GM23338 (cell line): ENCODE results near the gene FSIP1. TPM values are rescaled to one million over a fixed set of nuclear protein-coding genes. Genes with fewer than 3 reads are reported as not detected.
A peak's percentile ranks its signal among the peaks of the same experiment; 100 is the strongest.

Experiments
- ATAC-seq: fragments of 200-7000 bp; cut with Tn5 transposase; 3 replicates; pipeline ENCODE4 v1.9.1; 2020
- DNase-seq: peaks from one replicate; pipeline ENCODE4 v3.0.0-alpha.2; 2015; ENCODE audit warnings: low spot score
- H2AFZ ChIP-seq: fragments of 200-600 bp; sonication (generic); 2 replicates; pipeline ENCODE4 v1.8.0; 2016; ENCODE audit warnings: antibody characterized with exemption, mild to moderate bottlenecking, moderate library complexity
- H3F3A ChIP-seq: fragments of 200-600 bp; sonication (generic); replicated peaks from 2 replicates; pipeline ENCODE4 v1.8.0; 2017; ENCODE audit warnings: antibody characterized with exemption, mixed run types, low read depth
- H3K27ac ChIP-seq: fragments of 200-600 bp; sonication (generic); 2 replicates; pipeline ENCODE4 v1.6.1; 2016; ENCODE audit warnings: low read depth
- H3K27me3 ChIP-seq: fragments of 200-600 bp; sonication (generic); 2 replicates; pipeline ENCODE4 v1.8.0; 2016; ENCODE audit warnings: mild to moderate bottlenecking, mixed run types, moderate library complexity; ENCODE audit not compliant: insufficient read depth
- H3K36me3 ChIP-seq: fragments of 200-600 bp; sonication (generic); 2 replicates; pipeline ENCODE4 v1.8.0; 2016; ENCODE audit warnings: mild to moderate bottlenecking; ENCODE audit not compliant: insufficient read depth
- H3K4me1 ChIP-seq: fragments of 200-600 bp; sonication (generic); 2 replicates; pipeline ENCODE4 v1.8.0; 2016; ENCODE audit warnings: mild to moderate bottlenecking, moderate library complexity; ENCODE audit not compliant: insufficient read depth
- H3K4me2 ChIP-seq: fragments of 200-600 bp; sonication (generic); 2 replicates; pipeline ENCODE4 v1.7.1; 2017; ENCODE audit warnings: mixed run types
- H3K4me3 ChIP-seq: fragments of 200-600 bp; sonication (generic); 2 replicates; pipeline ENCODE4 v1.6.1; 2016; ENCODE audit warnings: mixed run types
- H3K79me2 ChIP-seq: fragments of 200-600 bp; sonication (generic); replicated peaks from 2 replicates; pipeline ENCODE4 v1.8.0; 2017; ENCODE audit warnings: mild to moderate bottlenecking; ENCODE audit not compliant: insufficient read depth
- H3K9me2 ChIP-seq: fragments of 200-600 bp; sonication (generic); 2 replicates; pipeline ENCODE4 v1.8.0; 2017; ENCODE audit not compliant: insufficient read depth
- H4K20me1 ChIP-seq: fragments of 200-600 bp; sonication (generic); replicated peaks from 2 replicates; pipeline ENCODE4 v1.8.0; 2017; ENCODE audit warnings: mild to moderate bottlenecking; ENCODE audit not compliant: insufficient read depth
- H3K27ac Mint-ChIP-seq: 2 replicates; pipeline ENCODE4 v1.8.0; 2020; ENCODE audit warnings: inconsistent platforms, mild to moderate bottlenecking, moderate library complexity, mixed read lengths
- H3K27me3 Mint-ChIP-seq: 3 replicates; pipeline ENCODE4 v1.8.0; 2022; ENCODE audit warnings: low read depth, mild to moderate bottlenecking, moderate library complexity, mixed read lengths, inconsistent platforms; ENCODE audit not compliant: insufficient read depth, poor library complexity
- H3K36me3 Mint-ChIP-seq: 3 replicates; pipeline ENCODE4 v1.8.0; 2021; ENCODE audit warnings: low read depth, mild to moderate bottlenecking, inconsistent platforms, moderate library complexity, mixed read lengths
- H3K4me1 Mint-ChIP-seq: 3 replicates; pipeline ENCODE4 v1.8.0; 2020; ENCODE audit warnings: mild to moderate bottlenecking, inconsistent platforms, mixed read lengths
- H3K4me3 Mint-ChIP-seq: 3 replicates; pipeline ENCODE4 v1.8.0; 2021; ENCODE audit warnings: moderate library complexity, mild to moderate bottlenecking, inconsistent platforms, mixed read lengths
- H3K9me3 Mint-ChIP-seq: 3 replicates; pipeline ENCODE4 v1.8.0; 2020; ENCODE audit warnings: moderate library complexity, mild to moderate bottlenecking, inconsistent platforms, mixed read lengths
- CREB1 ChIP-seq: fragments of 250-450 bp; sonication (Bioruptor Pico); IDR thresholded peaks from 2 replicates; pipeline ENCODE4 v1.5.0; 2020; ENCODE audit warnings: low read depth, mild to moderate bottlenecking, moderate library complexity
- CTCF ChIP-seq, 2 experiments: fragments of 200-600 bp in 1 of 2; sonication (generic) in 1 of 2; conservative IDR thresholded peaks; 2 replicates each; pipeline versions ENCODE4 v1.5.1 to v1.6.1; 2016 to 2017; ENCODE audit warnings: antibody characterized with exemption in 2 of 2, low read depth in 2 of 2, mild to moderate bottlenecking in 2 of 2, moderate library complexity in 1 of 2
- ETS1 ChIP-seq: IDR thresholded peaks from 2 replicates; pipeline ENCODE4 v1.6.1; 2016; ENCODE audit warnings: antibody characterized with exemption
- EZH2 ChIP-seq: fragments of 200-600 bp; sonication (generic); IDR thresholded peaks from one replicate; pipeline ENCODE4 v1.8.0; 2017; ENCODE audit warnings: antibody characterized with exemption, mild to moderate bottlenecking, low read depth; ENCODE audit not compliant: unreplicated experiment
- EZH2phosphoT487 ChIP-seq: fragments of 200-600 bp; sonication (generic); IDR thresholded peaks from one replicate; pipeline ENCODE4 v1.8.1; 2018; ENCODE audit warnings: antibody characterized with exemption; ENCODE audit not compliant: unreplicated experiment
- JUNB ChIP-seq: IDR thresholded peaks from one replicate; pipeline ENCODE4 v1.6.1; 2016; ENCODE audit warnings: antibody characterized with exemption; ENCODE audit not compliant: unreplicated experiment
- NANOG ChIP-seq: IDR thresholded peaks from 2 replicates; pipeline ENCODE4 v1.6.1; 2016; ENCODE audit warnings: antibody characterized with exemption, borderline replicate concordance
- POLR2AphosphoS5 ChIP-seq: IDR thresholded peaks from 2 replicates; pipeline ENCODE4 v1.6.1; 2016; ENCODE audit warnings: antibody characterized with exemption, low read depth
- REST ChIP-seq: IDR thresholded peaks from one replicate; pipeline ENCODE4 v1.6.1; 2018; ENCODE audit warnings: antibody characterized with exemption; ENCODE audit not compliant: unreplicated experiment
- STAT1 ChIP-seq: IDR thresholded peaks from one replicate; pipeline ENCODE4 v1.6.1; 2016; ENCODE audit warnings: antibody characterized with exemption; ENCODE audit not compliant: unreplicated experiment
- ZNF114 ChIP-seq: fragments of 250-450 bp; sonication (Bioruptor Pico); IDR thresholded peaks from 2 replicates; pipeline ENCODE4 v1.5.0; 2020; ENCODE audit warnings: mild to moderate bottlenecking, moderate library complexity
- ZNF331 ChIP-seq: fragments of 250-450 bp; sonication (Bioruptor Pico); IDR thresholded peaks from 2 replicates; pipeline ENCODE4 v1.5.0; 2020; ENCODE audit warnings: low read depth, mild to moderate bottlenecking, moderate library complexity
- ZNF462 ChIP-seq: fragments of 250-450 bp; sonication (Bioruptor Pico); IDR thresholded peaks from 2 replicates; pipeline ENCODE4 v1.5.0; 2020; ENCODE audit warnings: mild to moderate bottlenecking, moderate library complexity
- polyA plus RNA-seq: library from polyadenylated mRNA; unstranded; fragments of >200 nt; fragmentation: Nextera tagmentation; extraction: Ambion mirVana; gene quantifications from 2 replicates; pipeline ENCODE4 v1.2.1, GENCODE V29; 2016
- total RNA-seq: library from RNA; depleted of rRNA; stranded (reverse); fragments of >200 nt; shearing (Covaris generic); gene quantifications from 2 replicates; pipeline ENCODE4 v1.2.3, GENCODE V29; 2014

The FSIP1 gene
- total and polyA plus RNA-seq, 2 experiments from 2014 or later, result 0.92 to 2.1 TPM

GRCh38 chr15:39819533-39819932, 36.9 kb upstream of the FSIP1 start:
- H3K4me1 ChIP-seq, result peaks cover 53% of the 10 kb centered on the region
- H3K4me3 ChIP-seq, result no peak overlapping the region
- ATAC-seq (no peak), DNase-seq (no peak)
- H3K9me2 ChIP-seq, result peaks cover 11% of the 10 kb centered on the region; the same call in 1 of the 2 replicates
- no peaks in the 10 kb centered on the region; the same call in 1 of the 2 replicates for H3F3A ChIP-seq
- Mint-ChIP-seq H3K9me3 (peaks cover 8% of the 10 kb centered on the region; the same call in 2 of the 3 replicates), H3K36me3 (peaks cover 21% of the 10 kb centered on the region), H3K27me3 (peaks cover 2% of the 10 kb centered on the region), H3K4me3 (no peak overlapping the region), H3K27ac (peak overlapping the region; percentile 74), H3K4me1 (peaks cover 68% of the 10 kb centered on the region)
- H3K27me3 ChIP-seq, result no peaks in the 10 kb centered on the region
- H3K79me2 ChIP-seq, result peaks cover 100% of the 10 kb centered on the region
- H3K36me3 ChIP-seq, result no peaks in the 10 kb centered on the region
- H4K20me1 ChIP-seq, result peaks cover 26% of the 10 kb centered on the region
- no peak for TF ChIP-seq EZH2
- no peak for TF ChIP-seq ZNF462
- TF ChIP-seq CTCF (conservative IDR thresholded peaks at IDR 0.05; ENCODE audit: low read depth in 2 of 2), result no peak
- TF ChIP-seq EZH2phosphoT487, result no peak
- TF ChIP-seq STAT1, result no peak
- no peak for TF ChIP-seq NANOG
- TF ChIP-seq ETS1, result no peak
- TF ChIP-seq POLR2AphosphoS5, result no peak
- TF ChIP-seq CREB1 (CRISPR knock-in tag), result no peak
- no peak for TF ChIP-seq JUNB
- no peak for TF ChIP-seq ZNF114 (CRISPR knock-in tag)
- no peak for TF ChIP-seq ZNF331 (CRISPR knock-in tag)
- no peak for TF ChIP-seq REST
- no peak overlapping the region; the same call in 1 of the 2 replicates for H3K4me2 ChIP-seq
- H2AFZ ChIP-seq, result no peak overlapping the region
- peak overlapping the region; percentile 57 for H3K27ac ChIP-seq
